GM23248 (cell line): Measurements from ENCODE around the gene CIRBP. TPM values are rescaled to one million over a fixed set of nuclear protein-coding genes. Genes with fewer than 3 reads are reported as not detected.

Experiments
- DNase-seq: peaks from one replicate; pipeline ENCODE4 v3.0.0-alpha.2; 2015
- H2AFZ ChIP-seq: fragments of 200-600 bp; sonication (generic); 2 replicates; pipeline ENCODE4 v1.6.1; 2016; ENCODE audit warnings: antibody characterized with exemption
- H3F3A ChIP-seq: fragments of 200-600 bp; sonication (generic); 2 replicates; pipeline ENCODE4 v1.6.1; 2016; ENCODE audit warnings: mild to moderate bottlenecking, antibody characterized with exemption, mixed run types; ENCODE audit not compliant: insufficient read depth
- H3K27ac ChIP-seq: fragments of 200-600 bp; sonication (generic); 2 replicates; pipeline ENCODE4 v1.5.1; 2016; ENCODE audit warnings: mild to moderate bottlenecking
- H3K27me3 ChIP-seq: fragments of 200-600 bp; sonication (generic); replicated peaks from 2 replicates; pipeline ENCODE4 v1.6.1; 2016; ENCODE audit warnings: mild to moderate bottlenecking; ENCODE audit not compliant: insufficient read depth
- H3K36me3 ChIP-seq: fragments of 200-600 bp; sonication (generic); 2 replicates; pipeline ENCODE4 v1.6.1; 2016; ENCODE audit warnings: low read depth, mild to moderate bottlenecking
- H3K4me1 ChIP-seq: fragments of 200-600 bp; sonication (generic); 2 replicates; pipeline ENCODE4 v1.6.1; 2016; ENCODE audit warnings: mild to moderate bottlenecking; ENCODE audit not compliant: insufficient read depth
- H3K4me2 ChIP-seq: fragments of 200-600 bp; sonication (generic); one replicate; pipeline ENCODE4 v1.6.1; 2016; ENCODE audit warnings: mild to moderate bottlenecking; ENCODE audit not compliant: unreplicated experiment
- H3K4me3 ChIP-seq: fragments of 200-600 bp; sonication (generic); 2 replicates; pipeline ENCODE4 v1.5.1; 2016; ENCODE audit warnings: mild to moderate bottlenecking
- H3K79me2 ChIP-seq: fragments of 200-600 bp; sonication (generic); 2 replicates; pipeline ENCODE4 v1.6.1; 2016; ENCODE audit warnings: mild to moderate bottlenecking; ENCODE audit not compliant: insufficient read depth
- H3K9ac ChIP-seq: fragments of 200-600 bp; sonication (generic); 2 replicates; pipeline ENCODE4 v1.6.1; 2016; ENCODE audit warnings: mild to moderate bottlenecking
- H3K9me2 ChIP-seq: fragments of 200-600 bp; sonication (generic); 2 replicates; pipeline ENCODE4 v1.6.1; 2016; ENCODE audit warnings: mixed run types, mild to moderate bottlenecking, moderate library complexity; ENCODE audit not compliant: insufficient read depth
- H3K9me3 ChIP-seq: fragments of 200-600 bp; sonication (generic); one replicate; pipeline ENCODE4 v1.6.1; 2017; ENCODE audit warnings: low read depth
- H4K20me1 ChIP-seq: fragments of 200-600 bp; sonication (generic); 2 replicates; pipeline ENCODE4 v1.6.0; 2016; ENCODE audit not compliant: insufficient read depth
- EZH2 ChIP-seq: fragments of 200-600 bp; sonication (generic); IDR thresholded peaks from 2 replicates; pipeline ENCODE4 v1.6.1; 2018; ENCODE audit warnings: antibody characterized with exemption, mild to moderate bottlenecking; ENCODE audit not compliant: insufficient read depth, poor library complexity, severe bottlenecking
- EZH2phosphoT487 ChIP-seq: fragments of 200-600 bp; sonication (generic); IDR thresholded peaks from 2 replicates; pipeline ENCODE4 v1.6.1; 2018; ENCODE audit warnings: antibody characterized with exemption, moderate library complexity, mild to moderate bottlenecking, low read depth; ENCODE audit not compliant: insufficient read depth
- WGBS, 2 experiments: methylation state at CpG; one replicate each; pipeline ENCODE4 v1.1.6; 2015 to 2017; ENCODE audit warnings: low lambda C conversion rate in 2 of 2, low coverage in 1 of 2; ENCODE audit errors: missing lambda C conversion rate in 2 of 2; 5-methylcytosine and 5-hydroxymethylcytosine counted together
- in situ Hi-C: fragments of 300-500 bp; cut with MboI; formaldehyde crosslinking; loops from 2 replicates; pipeline ENCODE4 v1.15.0; 2020
- polyA plus RNA-seq: library from polyadenylated mRNA; unstranded; fragments of >200 nt; fragmentation: Nextera tagmentation; extraction: Ambion mirVana; gene quantifications from 2 replicates; pipeline ENCODE4 v1.2.1, GENCODE V29; 2016
- total RNA-seq: library from RNA; depleted of rRNA; stranded (reverse); fragments of >200 nt; shearing (Covaris generic); gene quantifications from 2 replicates; pipeline ENCODE4 v1.2.3, GENCODE V29; 2014

CIRBP gene
- total and polyA plus RNA-seq, 2 experiments from 2014 or later, result 185 to 392 TPM

DNA sequence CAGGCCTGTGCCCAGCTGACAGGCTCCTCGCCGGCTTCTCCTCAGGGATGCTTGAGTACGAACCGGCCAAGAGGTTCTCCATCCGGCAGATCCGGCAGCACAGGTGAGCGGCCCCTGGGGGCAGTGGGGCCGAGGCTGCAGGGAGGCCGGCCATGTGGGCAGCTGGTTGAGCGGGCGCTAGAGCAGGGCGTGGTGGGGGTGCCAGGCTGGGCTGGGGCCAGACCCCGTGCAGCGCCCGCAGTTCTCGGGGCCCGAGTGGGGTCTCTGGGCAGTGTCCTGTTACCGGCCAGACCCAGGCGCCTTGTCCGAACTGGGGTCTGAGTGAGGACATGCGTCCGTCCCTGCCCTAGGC is 47.3 kb upstream of the CIRBP start:
- Histone ChIP-seq H3K9ac (no peak overlapping the region), H3F3A (no peaks in the 10 kb centered on the region), H3K4me3 (no peak overlapping the region), H2AFZ (no peak overlapping the region), H3K9me3 (no peaks in the 10 kb centered on the region), H3K9me2 (no peaks in the 10 kb centered on the region), H3K4me2 (no peak overlapping the region), H3K27ac (no peak overlapping the region), H3K4me1 (no peaks in the 10 kb centered on the region), H3K27me3 (no peaks in the 10 kb centered on the region), H4K20me1 (no peaks in the 10 kb centered on the region), H3K79me2 (peaks cover 43% of the 10 kb centered on the region), H3K36me3 (no peaks in the 10 kb centered on the region; the same call in 1 of the 2 replicates)
- 92 to 93% methylated on average over 15 to 18 of the region's 22 CpGs for WGBS, 2 experiments
- no peak for DNase-seq
- in situ Hi-C loops, result no loop called here
- TF ChIP-seq EZH2phosphoT487, result no peak
- TF ChIP-seq EZH2, result no peak

DNA sequence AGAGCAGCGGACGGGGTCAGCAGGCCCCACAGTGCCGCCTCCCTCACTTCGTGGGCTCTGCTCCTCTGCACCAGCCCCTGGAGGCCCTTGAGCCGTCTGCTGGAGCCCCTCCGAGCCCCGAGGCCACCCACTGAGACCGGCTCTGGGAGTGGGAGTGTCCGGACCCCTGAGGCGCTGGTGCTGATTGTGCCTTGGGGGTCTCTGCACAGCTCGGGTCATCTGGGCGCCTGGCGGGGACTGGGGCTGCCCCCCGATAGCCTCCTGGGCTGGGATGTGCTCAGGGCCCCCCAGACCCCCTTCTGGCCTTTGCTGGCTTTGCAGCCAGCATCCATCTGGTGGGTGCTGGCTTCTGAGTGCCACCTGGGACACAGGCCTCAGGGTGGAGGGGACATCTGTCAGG is 46.7 kb upstream of the CIRBP start:
- H4K20me1 ChIP-seq, result no peaks in the 10 kb centered on the region
- H3K4me2 ChIP-seq, result no peak overlapping the region
- no peak overlapping the region for H3K27ac ChIP-seq
- TF ChIP-seq EZH2 (no peak), EZH2phosphoT487 (no peak)
- H2AFZ ChIP-seq, result no peak overlapping the region
- H3K9ac ChIP-seq, result no peak overlapping the region
- WGBS, 2 experiments, result 93% methylated on average over 14 of the region's 14 CpGs
- in situ Hi-C loops, result no loop called here
- no peaks in the 10 kb centered on the region for H3K9me2 ChIP-seq
- H3K4me3 ChIP-seq, result no peak overlapping the region
- no peaks in the 10 kb centered on the region; the same call in 1 of the 2 replicates for H3K36me3 ChIP-seq
- no peaks in the 10 kb centered on the region for H3K27me3 ChIP-seq
- H3K79me2 ChIP-seq, result peaks cover 38% of the 10 kb centered on the region
- no peaks in the 10 kb centered on the region for H3F3A ChIP-seq
- no peak for DNase-seq
- no peaks in the 10 kb centered on the region for H3K4me1 ChIP-seq
- H3K9me3 ChIP-seq, result no peaks in the 10 kb centered on the region

DNA sequence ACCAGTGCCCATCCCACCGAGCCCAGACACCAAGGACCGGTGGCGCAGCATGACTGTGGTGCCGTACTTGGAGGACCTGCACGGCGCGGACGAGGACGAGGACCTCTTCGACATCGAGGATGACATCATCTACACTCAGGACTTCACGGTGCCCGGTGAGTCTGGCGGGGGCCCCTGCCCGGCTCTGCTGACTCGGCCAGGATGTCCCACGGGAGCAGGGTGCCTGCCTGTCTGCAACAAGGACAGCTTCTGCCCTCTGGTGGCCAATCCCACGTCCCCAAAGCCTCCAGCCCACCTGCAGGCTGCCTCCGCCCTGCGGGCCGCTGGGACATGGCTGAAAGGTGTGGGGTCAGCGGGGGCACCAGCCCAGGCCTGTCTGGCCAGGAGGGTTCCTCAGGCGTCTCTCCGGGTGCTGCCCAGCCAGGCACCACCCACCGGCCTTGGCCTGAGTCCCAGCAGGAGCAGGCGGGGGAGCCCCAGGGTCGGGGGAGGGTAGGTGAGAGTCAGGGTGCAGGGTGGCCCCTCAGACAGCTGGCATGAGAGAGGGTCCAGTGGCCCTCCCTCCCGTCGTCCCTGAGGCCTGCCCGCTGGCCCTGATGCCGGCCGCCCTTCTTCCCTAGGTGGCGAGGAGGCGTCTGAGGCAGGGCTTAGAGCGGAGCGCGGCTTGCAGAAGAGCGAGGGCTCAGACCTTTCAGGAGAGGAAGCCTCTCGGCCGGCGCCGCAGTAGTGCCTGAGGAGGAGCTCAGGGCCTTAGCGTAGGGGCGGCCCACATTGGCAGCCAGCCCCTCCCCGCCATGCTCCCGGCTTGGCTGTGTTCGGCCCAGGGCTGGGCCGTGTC is 45.9 kb upstream of the CIRBP start:
- DNase-seq, result peak; percentile 61
- no peaks in the 10 kb centered on the region for H4K20me1 ChIP-seq
- in situ Hi-C loops, result no loop called here
- TF ChIP-seq EZH2, result no peak
- no peak for TF ChIP-seq EZH2phosphoT487
- H3K4me3 ChIP-seq, result no peak overlapping the region
- no peaks in the 10 kb centered on the region for H3K27me3 ChIP-seq
- no peaks in the 10 kb centered on the region for H3K9me3 ChIP-seq
- 76 to 79% methylated on average over 37 to 40 of the region's 48 CpGs for WGBS, 2 experiments
- peaks cover 3% of the 10 kb centered on the region; the same call in 1 of the 2 replicates for H3K36me3 ChIP-seq
- H3K9ac ChIP-seq, result no peak overlapping the region
- no peak overlapping the region for H2AFZ ChIP-seq
- H3K4me2 ChIP-seq, result no peak overlapping the region
- H3K4me1 ChIP-seq, result no peaks in the 10 kb centered on the region
- no peaks in the 10 kb centered on the region for H3K9me2 ChIP-seq
- peaks cover 30% of the 10 kb centered on the region for H3K79me2 ChIP-seq
- no peaks in the 10 kb centered on the region for H3F3A ChIP-seq
- H3K27ac ChIP-seq, result no peak overlapping the region

DNA sequence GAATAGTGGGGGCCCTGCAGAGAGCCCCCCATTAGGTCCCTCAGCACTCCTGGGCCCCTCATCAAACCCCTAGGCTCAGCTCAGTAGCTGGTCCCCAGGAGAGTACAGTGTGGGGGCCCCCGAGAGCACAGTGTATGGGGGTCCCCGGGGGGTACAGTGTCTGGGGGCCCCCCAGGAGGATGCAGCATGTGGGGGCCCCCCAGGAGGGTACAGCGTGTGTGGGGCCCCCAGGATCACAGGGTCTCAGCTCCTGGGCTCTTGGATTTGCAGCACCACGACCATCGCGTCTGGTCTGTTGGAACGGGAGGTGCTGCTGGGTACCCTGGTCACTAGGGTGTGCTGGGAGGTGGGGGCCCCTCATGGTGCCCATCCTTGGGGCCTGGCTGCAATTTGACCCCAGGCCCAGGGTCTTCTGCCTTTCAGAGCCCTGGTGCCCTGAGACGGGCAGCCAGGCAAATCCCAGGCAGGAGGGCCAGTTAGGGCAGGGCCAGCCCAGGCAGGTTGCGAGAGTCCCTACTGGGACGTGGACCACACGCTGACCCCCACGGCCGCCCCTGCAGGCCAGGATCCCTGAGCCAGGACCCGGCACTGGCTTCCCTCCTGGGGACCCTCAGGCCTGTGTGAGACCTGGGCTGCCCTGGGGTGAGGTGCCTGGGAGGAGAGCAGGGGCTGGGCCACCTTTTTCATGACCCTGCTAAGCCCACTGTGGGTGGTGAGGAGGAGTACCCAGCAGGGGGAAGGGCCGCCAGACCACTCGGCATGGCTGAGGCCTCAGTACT is 44.9 kb upstream of the CIRBP start:
- WGBS, 2 experiments, result 93 to 94% methylated on average over 10 to 14 of the region's 16 CpGs
- TF ChIP-seq EZH2, result no peak
- H3K27ac ChIP-seq, result no peak overlapping the region
- in situ Hi-C loops, result no loop called here
- H3K4me1 ChIP-seq, result no peaks in the 10 kb centered on the region
- H3K9ac ChIP-seq, result no peak overlapping the region
- H2AFZ ChIP-seq, result no peak overlapping the region
- H3K9me3 ChIP-seq, result no peaks in the 10 kb centered on the region
- DNase-seq, result no peak
- no peak overlapping the region for H3K4me3 ChIP-seq
- H3F3A ChIP-seq, result no peaks in the 10 kb centered on the region
- H3K9me2 ChIP-seq, result no peaks in the 10 kb centered on the region
- no peak overlapping the region for H3K4me2 ChIP-seq
- H3K27me3 ChIP-seq, result no peaks in the 10 kb centered on the region
- peaks cover 20% of the 10 kb centered on the region for H3K79me2 ChIP-seq
- peaks cover 3% of the 10 kb centered on the region; the same call in 1 of the 2 replicates for H3K36me3 ChIP-seq
- H4K20me1 ChIP-seq, result no peaks in the 10 kb centered on the region
